Sciatic nerve (tissue), 2 donors: Measurements from ENCODE around the gene KCTD20. TPM values are rescaled to one million over a fixed set of nuclear protein-coding genes. Genes with fewer than 3 reads are reported as not detected.
A peak's percentile ranks its signal among the peaks of the same experiment; 100 is the strongest.
"Not testable (repeated sequence)": the region's sequence is repeated elsewhere in the genome, so short reads cannot be mapped to it uniquely, and the experiment has no call there.

Experiments used
- ATAC-seq: fragments of 200-7000 bp; cut with Tn5 transposase; one replicate; pipeline ENCODE4 v1.9.1; 2020; ENCODE audit warnings: mild to moderate bottlenecking, moderate library complexity
- DNase-seq: peaks from one replicate; pipeline ENCODE4 v3.0.0-alpha.2; 2020; ENCODE audit warnings: low spot score
- intact Hi-C: fragments of 100-400 bp; cut with DNase I; formaldehyde crosslinking; loops from one replicate; pipeline ENCODE4 v1.14.2; 2022
- total RNA-seq: library from RNA; stranded (reverse); fragmentation: NEBNext Ultra II Directional; extraction: Animal tissue kit (Norgen Biotek cat#: 25700); gene quantifications from one replicate; pipeline ENCODE4 v1.2.1, GENCODE V29; 2021
- donor health status: DM: no; HTN: no; CAD: no.
- donor health status: DM: no; HTN: no; CAD: no.

Gene KCTD20
- 56.6 TPM for total RNA-seq

DNA sequence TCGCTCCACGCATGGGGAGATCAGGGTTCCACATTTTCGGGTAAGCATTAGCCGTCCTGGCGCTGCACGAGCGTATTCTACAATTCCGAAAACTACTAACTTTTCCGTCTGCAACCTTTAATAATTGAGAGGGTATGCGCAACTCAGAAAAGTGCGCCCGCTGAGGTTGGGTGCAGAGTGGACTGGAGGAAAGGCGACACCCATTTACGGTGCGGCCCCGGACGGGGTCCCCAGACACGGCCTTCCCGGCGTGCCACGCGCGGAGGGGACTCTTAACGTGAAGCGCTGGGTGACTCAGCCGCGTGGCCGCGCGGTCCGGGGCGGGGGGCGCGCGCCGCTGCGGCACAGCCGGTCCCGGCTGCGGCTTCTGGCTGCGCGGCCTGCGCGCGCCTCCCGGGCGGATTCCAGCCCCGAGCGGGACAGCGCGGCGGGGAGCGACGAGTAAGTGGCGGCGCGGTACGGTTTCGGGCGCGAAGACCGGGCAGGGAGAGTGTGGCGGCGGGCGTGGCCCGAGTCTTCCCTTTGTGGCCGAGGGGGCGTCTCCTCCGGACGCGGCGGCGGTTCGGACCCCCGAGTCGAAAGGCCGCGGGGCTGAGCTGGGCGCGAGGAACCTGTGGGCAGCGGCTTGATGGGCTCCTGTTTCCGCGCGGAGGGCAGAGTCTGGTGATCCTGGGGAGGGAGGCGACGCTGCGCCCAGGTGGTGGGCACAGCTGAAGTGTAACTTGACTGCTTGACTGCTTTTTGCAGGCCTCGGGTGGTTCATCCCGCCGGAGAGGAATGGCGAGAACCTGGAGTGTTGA is at the start of gene KCTD20, which contains the start of gene PXT1:
Gene KCTD20, plus strand, starts transcription at position 330 of the 800 bp plus-strand sequence. CDS start 27,098 bp downstream, outside the sequence.
Gene PXT1, minus strand, starts transcription at position 184 of the 800 bp plus-strand sequence. CDS start 16,772 bp downstream, outside the sequence.
- intact Hi-C loops, result no loop called here
- ATAC-seq (peak; percentile 92), DNase-seq (peak; percentile 93)

DNA sequence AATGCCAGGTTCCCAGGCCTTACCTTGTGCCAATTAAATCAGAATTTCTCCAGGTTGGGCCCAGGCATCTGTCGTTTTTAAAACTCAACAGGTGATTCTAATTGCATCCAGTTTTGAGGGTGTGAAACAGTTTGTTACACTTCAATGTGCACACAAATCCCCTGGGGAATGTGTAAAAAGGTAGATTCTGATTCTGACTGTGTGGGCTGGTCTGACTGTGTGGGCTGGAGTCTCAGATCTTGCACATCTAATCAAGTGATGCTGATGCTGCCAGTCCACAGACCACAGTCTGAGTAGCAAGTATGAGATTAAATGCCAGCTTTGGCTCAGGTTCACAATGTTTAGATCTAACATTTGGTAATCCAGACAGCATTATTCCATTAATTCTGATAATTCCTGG is 42.8 kb upstream of the KCTD20 start:
- ATAC-seq, result no peak
- no peak for DNase-seq
- intact Hi-C loops, result no loop called here

DNA sequence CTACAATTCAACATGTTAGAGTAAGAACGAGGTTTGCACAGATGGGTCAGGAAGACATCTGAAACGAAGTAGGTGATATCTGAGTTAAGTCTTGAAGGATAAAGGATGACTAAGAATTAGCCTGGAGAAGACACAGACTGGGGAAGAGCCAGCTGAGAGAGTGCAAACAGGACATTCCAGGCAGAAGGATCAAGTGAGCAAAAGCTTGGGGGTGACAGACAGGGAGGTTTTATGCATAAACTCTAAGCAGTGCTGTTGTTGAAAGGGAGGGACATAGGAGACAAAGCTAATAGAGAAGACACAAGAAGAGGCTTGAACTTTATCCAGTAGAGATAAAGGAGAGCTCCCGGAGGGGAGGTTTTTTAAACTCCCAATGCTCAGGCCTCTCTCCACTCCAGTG is 40.3 kb upstream of the KCTD20 start:
- DNase-seq (no peak), ATAC-seq (no peak)
- intact Hi-C loops, result no loop called here

DNA sequence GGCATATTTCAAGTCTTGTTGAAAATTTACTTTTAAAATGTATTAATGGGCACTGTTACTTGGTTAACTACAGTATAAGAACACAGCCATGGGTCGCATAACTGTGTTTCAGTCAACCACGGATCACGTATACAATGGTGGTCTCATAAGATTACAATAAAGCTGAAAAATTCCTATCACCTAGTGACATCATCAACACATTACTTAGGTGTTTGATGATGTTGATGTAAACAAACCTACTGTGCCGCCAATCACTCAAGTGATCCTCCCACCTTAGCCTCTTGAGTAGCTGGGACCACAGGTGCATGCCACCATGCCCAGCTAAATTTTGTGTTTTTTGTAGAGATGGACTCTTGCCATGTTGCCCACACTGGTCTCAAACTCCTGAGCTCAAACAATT is 38.6 kb upstream of the KCTD20 start:
- ATAC-seq (no peak), DNase-seq (no peak)
- intact Hi-C loops, result no loop called here

DNA sequence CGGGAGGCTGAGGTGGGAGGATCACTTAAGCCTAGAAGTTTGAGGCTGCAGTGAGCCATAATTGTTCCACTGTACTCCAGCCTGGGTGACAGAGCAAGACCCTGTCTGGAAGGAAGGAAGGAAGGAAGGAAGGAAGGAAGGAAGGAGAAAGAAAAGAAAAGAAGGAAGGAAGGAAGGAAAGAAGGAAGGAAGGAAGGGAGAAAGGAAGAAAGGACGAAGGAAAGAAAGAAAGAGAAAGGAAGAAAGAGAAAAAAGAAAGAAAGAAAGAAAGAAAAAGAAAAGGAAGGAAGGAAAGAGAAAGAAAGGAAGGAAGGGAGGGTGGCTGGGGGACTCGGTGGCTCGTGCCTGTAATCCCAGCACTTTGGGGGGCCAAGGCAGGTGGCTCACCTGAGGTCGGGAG is 33.1 kb upstream of the KCTD20 start:
- ATAC-seq, intact Hi-C loops, DNase-seq: not testable (repeated sequence)

DNA sequence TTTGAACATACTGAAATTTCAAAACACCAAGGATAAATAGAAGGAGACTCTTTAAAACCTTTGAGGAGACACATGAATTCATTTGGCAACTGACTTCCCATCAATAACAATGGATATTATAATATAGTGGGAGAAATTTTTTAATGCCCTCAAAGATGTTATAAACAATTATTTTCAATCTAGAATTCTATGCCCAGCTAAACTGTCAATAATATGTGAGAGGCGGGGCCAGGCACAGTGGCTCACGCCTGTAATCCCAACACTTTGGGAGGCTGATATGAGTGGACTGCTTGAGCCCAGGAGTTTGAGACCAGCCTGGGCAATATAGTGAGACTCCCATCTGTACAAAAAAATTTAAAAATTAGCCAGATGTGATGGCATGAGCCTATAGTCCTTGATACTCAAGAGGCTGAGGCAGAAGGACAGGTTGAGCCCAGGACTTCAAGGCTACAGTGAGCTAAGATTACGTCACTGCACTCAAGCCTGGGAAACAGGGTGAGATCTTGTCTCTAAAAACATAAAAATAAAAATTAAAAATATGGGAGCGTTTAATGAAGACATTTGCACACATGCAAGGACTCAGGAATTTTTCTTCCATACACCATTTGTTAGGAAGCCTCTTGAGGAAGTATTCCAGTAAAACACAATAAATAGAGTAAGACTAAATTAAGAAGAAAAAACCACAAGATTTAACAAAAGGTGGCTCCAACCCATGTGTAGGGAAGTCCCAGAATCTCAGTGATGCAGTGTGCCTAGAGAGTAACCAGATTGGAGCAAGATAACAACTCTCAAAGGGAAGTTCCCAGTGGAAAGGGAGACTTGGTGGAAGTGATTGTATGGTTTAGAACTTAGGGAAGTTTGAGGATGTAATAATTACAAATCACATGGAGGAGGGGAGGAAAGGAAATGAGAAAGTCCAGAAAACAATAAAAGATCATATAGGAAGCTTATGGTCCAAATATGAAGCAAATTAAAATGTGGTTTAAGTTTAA is 29.0 kb upstream of the KCTD20 start:
- DNase-seq (no peak), ATAC-seq (no peak)
- intact Hi-C loops, result no loop called here

DNA sequence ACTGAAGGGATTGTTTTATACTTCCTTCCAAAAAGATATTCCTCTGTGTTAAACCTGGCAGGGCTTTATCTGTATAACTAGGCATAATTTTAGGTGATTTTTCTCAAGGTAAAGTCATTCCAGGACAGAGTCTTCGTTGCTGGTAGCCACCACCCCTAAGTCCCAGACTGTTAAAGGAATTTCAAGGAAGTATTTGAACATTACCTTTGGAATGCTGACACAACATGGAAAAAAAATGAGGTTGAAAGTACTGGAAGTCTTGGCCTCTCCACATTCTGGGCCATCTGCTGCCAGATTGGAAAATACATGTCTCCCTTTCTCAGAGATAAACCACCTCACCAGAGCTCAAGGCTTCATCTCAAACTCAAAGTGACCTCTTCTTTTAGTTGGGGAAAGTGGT is 28.3 kb upstream of the KCTD20 start:
- ATAC-seq, result no peak
- DNase-seq, result no peak
- intact Hi-C loops, result no loop called here

DNA sequence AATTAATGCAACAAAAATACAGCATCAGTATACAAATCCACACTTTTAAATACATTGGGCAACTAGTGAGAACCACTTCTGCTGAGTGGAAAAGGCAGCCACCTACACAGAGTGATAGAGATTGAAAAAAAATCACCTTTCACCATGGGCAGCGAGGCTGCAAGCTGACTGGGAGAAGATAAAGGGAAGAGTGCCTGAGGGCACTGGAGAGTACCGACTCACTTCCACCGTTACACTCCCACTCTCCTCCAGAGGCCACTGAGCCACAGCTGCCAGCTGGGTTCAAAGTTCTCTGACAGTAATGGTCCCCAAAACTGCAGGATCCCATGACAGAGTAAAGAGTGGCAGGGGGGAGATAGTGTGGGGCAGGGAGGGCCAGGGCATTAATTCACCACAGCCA is 24.2 kb upstream of the KCTD20 start:
- DNase-seq (no peak), ATAC-seq (no peak)
- intact Hi-C loops, result no loop called here

DNA sequence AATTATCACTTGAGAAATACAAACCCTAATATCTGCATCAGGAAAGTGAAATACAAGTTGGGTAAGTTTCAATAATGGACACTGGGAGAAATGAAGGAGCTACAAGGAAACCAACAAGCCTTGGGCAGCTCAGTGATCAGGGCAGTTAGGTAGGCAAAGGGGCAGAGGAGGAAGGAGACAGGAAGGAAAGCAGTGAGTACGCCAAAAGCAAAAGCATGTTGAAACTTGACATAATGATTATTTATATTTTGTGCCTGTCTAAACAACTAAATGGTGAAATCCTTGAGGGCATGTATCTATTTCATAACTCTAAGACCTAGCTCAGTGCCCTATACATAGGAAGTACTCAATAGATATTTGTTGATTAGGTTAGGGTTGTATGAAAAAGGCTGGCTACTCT is 23.5 kb upstream of the KCTD20 start:
- DNase-seq, result no peak
- ATAC-seq, result no peak
- intact Hi-C loops, result no loop called here

DNA sequence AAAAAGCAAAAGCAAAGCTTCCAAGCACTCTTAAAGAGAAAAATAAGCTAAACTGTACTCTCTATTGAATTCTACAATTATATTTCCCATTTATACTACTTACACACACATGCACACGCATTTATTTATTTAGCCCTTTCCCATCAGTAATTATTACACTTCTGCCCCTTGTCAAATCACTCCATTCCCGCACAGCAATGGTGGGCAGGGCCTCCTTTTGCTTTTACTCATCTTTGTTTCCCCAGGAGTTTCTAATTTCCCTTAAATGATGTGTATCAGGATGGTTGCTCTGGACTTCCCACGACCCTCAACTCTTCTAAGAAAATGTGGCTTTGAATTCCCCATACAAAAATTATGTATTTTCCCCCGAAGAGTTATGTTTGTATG is 20.1 kb upstream of the KCTD20 start:
- intact Hi-C loops, result no loop called here
- no peak for DNase-seq
- ATAC-seq, result peak; percentile 6

DNA sequence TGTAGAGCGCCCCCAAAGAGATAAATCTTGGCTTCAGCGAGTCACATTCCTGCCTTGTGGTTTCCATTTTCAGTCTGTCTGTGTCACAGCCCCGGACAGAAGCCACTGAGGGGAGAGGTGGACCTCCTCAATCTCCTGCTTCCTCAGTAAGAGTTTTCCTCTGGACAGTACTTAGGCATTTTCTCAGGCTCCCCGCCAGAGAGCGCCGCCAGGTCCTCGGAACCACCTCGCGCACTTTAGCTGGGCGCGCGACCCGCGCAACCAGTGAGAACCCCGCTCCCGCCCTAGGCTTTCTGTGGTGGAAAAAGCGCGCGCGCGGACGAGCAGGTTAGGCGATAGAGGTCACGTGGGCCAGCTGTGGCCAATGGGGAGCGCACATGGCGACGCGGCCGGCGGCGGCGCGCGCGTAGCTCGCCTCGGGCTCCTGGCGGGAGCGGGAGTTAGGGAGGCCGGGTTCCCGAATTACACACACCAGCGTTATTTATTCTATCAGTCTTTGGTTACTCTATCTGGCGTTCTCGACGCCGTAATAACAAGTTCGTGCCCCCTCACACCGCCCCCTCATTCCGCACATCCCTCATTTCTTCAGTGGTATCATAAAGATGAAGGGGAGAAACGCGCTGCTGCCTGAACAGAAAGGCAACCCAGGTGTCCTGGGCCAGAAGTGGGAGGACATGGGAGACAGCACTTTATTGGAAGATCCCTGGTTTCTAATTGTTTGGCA is 19.5 kb upstream of the KCTD20 start:
- intact Hi-C loops, result no loop called here
- ATAC-seq, result peak; percentile 100
- peak; percentile 99 for DNase-seq

DNA sequence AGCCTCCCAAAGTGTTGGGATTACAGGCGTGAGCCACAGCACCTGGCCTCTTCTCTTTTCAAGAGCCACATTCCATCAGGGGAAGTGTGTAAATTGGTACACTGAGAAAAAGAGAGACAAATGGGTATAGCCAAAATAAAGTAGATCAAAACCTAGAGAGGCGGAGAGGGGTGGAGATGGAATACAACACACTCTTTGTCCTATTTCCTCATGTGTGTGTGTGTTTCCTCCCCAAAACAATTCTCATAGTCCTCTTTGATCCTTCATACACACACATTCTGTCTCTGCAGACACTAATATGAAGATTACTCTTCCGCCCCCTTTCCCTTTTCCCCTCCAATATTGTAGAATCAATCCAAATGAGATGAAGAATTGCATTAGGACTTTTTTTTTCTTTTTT is 16.2 kb upstream of the KCTD20 start:
- intact Hi-C loops, result no loop called here
- ATAC-seq, result no peak
- DNase-seq, result no peak

DNA sequence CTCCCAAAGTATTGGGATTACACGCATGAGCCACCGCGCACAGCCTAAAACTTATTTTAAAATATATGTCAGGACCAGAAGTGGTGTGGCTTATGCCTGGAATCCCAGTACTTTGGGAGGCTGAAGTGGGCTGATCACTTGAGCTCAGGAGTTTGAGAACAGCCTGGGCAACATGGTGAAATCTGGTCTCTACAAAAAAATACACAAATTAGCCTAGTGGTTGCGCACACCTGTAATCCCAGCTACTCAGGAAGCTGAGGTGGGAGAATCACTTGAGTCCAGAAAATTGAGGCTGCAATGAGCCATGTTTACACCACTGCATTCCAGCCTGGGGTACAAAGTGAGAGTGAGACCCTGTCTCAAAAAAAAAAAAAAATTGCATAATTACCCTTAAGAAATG is 13.9 kb upstream of the KCTD20 start:
- DNase-seq, result no peak
- ATAC-seq, result no peak
- intact Hi-C loops, result no loop called here

DNA sequence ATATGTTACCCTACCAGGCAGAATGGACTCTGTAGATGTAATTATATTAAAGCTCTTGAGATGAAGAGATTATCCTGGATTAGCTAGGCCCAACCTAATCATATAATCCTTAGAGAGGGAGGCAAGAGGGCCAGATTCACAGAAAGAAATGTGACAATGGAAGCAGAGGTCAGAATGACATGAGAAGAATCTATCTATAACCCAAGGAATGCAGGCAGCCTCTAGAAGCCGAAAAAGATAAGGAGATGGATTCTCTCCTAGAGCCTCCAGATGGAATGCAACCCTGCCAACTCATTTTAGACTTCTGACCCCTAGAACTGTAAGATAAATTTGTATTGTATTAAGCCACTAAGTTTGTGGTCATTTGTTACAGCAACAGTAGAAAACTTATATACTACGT is 12.4 kb upstream of the KCTD20 start:
- intact Hi-C loops, result no loop called here
- DNase-seq (no peak), ATAC-seq (no peak)

DNA sequence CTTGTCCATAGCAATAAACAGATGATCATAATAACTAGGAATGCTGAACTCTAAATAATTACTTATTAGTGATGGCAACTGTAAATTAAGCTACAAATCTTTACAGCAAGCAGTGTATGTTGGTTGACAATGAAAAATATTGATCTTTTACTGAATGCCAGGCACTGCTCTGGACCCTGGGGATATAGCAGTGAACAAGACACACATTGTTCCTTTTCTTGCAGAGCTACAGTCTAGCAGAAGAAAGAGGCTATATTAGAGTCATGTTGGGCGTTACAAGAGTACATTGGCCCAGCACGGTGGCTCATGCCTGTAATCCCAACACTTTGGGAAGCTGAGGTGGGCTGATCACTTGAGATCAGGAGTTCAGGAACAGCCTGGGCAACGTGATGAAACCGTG is 11.6 kb upstream of the KCTD20 start:
- DNase-seq (no peak), ATAC-seq (no peak)
- intact Hi-C loops, result no loop called here

DNA sequence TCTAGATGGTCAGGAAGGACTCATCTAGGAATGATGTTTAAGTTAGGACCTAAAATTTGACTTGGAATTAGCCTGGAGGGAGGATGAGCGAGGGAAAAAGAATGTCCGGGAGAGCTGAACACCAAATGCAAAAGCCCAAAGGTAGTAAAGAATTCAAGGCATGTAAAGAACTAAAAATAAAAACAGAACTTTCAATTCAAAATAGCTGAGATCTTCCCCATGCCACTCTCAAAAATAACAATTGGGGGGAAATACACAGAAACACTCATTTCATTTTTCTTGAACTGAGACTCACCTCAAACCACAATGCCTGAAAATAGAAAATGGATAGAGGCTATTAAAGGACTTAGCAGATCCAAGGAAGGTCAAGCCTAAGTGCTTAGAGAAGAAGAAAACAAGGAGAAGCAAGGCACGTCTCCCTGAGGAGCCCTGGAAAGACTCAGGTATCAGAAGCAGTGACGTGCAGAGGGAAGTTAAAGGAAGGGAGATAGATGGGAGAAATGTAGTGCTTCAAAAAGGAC is 10.6 kb upstream of the KCTD20 start:
- intact Hi-C loops, result no loop called here
- DNase-seq (no peak), ATAC-seq (peak; percentile 65)

DNA sequence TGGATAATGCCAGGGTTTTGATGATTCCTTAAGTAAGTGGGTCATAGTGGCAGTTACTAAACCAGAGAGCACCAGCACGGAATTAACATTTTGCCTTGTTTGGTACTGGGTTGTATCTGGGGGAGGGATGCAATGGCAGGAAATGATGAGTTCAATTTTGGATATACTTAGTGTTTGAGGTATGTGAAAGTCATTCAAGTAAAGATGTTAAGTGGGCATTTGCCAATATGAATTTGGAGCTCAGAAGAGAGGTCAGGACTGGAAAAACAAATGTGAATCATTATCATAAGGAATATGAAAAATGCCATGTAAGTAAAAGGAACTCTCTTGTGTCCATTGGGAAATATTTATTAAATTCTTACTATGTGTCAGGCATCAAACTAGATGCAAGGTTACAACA is 6.3 kb upstream of the KCTD20 start:
- intact Hi-C loops, result no loop called here
- ATAC-seq (no peak), DNase-seq (no peak)

DNA sequence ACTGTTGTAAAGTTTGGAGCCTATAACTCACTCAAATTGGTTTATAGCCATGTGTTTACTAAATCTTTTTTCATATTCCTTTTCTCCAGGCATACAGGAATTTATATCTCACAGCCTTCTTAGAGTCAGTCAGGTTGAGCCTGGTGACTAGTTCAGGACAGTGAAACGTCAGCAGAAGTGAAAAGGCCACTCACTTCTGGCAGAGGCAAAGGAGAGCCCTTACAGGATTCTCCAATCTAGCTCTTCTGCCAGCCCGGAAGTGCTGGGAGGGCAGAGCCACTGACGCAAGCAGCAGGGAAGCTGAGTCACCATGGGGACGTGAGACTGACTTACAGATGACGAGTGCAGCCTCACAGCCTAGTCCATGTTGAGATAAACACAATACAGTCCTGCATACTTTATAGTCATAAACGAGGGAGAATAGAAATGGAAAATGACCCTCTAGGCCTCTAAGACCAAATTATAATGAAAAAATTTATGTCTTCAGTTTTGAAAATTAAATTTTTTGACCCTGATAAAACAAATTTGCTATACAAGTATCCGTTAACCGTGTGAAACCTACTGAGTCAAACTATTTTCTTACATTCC is 1.4 kb upstream of the KCTD20 start:
- intact Hi-C loops, result no loop called here
- DNase-seq, result peak; percentile 94

More for the DNA sequence above, 1.4 kb upstream of the KCTD20 start:
- ATAC-seq, result peak; percentile 96
